NCI-H460 (cell line): Measurements from ENCODE around the gene POFUT1. TPM values are rescaled to one million over a fixed set of nuclear protein-coding genes. Genes with fewer than 3 reads are reported as not detected.
A peak's percentile ranks its signal among the peaks of the same experiment; 100 is the strongest.
"Not testable (repeated sequence)": the region's sequence is repeated elsewhere in the genome, so short reads cannot be mapped to it uniquely, and the experiment has no call there.

Experiments used
- DNase-seq: peaks from one replicate; pipeline ENCODE4 v3.0.0-alpha.2; 2016; ENCODE audit warnings: low read depth; ENCODE audit errors: extremely low read depth
- total RNA-seq: library from RNA; depleted of rRNA; stranded (reverse); fragments of >200 nt; shearing (Covaris generic); gene quantifications from 2 replicates; pipeline ENCODE4 v1.2.3, GENCODE V29; 2014; rRNA removed

POFUT1 gene
- total RNA-seq, 1 experiment from 2014 or later: 50.8 TPM

DNA sequence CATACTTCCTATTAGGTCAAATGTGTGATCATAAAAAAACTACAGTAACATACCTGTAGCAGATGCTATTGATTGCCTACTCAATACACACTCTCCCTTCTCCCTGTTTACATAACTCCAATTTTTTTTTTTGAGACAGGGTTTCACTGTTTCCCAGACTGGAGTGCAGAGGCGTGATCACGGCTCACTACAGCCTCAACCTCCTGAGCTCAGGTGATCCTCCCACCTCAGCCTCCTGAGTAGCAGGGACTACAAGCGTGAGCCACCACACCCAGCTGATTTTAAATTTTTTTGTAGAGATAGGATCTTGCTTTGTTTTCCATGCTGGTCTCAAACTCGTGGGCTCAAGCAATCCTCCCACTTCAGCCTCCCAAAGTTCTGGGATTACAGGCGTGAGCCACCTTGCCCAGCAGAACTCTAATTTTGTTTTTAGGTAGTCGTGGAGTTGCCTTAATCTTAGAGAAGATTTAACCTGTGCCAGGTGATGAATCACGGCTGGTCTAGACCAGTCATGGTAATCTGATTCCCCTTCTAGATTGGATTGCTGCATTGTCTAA lies 55.8 kb downstream of the POFUT1 start:
- DNase-seq: no peak

DNA sequence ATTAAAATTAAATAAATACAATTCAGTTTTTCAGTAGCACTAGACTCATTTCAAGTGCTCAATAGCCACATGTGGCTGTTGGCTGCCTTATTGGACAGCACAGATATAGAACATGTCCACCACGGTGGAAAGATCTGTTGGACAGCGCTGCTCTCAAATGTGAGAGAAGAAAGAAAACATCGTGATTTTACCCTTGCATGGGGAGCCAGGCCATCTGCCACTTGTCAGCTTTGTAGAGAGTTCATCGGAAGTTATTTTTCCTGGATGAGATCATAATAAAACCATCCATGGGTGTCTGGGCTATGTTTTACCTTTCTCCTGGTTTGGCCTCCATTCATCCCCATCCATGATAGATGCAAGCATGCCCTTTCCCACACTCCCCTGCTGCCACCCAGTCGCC lies 63.9 kb downstream of the POFUT1 start:
- DNase-seq: no peak

- no peak for DNase-seq
Measured at GRCh38 chr20:32274359-32274758, 66.7 kb downstream of the POFUT1 start.

- not testable (repeated sequence) for DNase-seq
Measured at GRCh38 chr20:32275163-32275562, 67.5 kb downstream of the POFUT1 start.

- peak; percentile 89 for DNase-seq
Measured at GRCh38 chr20:32277361-32278198, 69.9 kb downstream of the POFUT1 start, which contains the start of gene KIF3B. KIF3B (plus strand) TSS chr20:32277651; CDS start chr20:32309778, 32,127 bp downstream.

- no peak for DNase-seq
Measured at GRCh38 chr20:32278199-32278643, 70.5 kb downstream of the POFUT1 start.

DNA sequence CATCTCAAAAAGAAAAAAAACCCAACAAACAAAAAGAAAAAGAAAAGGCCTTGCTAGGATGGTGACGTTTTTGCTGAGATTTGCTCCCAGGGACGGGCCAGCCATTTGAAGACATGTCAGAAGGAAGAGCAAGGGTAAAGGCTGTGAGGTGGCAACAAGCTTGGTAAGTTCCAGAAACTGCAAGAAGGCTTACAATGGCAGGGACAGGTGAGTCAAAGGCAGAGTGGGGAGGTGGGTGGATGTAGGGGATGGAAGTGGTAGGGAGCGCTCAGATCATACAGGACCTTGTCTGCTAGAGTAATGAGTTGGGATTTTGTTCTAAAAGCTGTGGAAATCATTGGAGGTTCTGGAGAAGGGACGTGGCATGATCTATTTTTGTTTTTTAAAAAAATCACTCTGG lies 74.0 kb downstream of the POFUT1 start:
- no peak for DNase-seq

DNA sequence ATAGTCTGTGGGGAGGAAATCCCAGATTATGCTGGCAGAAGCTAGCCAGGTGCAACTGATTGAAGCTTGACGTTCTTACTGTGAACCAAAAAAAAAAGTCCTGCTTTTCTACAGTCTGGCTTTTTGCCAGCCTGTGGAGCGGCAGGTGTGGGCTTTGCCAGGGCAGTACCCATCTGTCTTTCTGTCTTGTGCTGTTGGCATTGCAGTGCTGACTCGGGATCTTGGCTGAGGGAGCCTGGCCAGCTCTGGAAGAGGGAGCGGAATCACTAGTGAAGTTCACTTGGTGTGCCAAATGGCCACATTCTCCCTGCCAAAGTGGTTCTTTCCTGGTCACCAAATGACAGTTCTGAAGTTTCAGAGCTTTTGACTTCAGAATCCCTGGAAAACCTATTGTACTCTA lies 74.8 kb downstream of the POFUT1 start:
- DNase-seq: no peak

- DNase-seq: no peak
Measured at GRCh38 chr20:32285082-32285620, 77.5 kb downstream of the POFUT1 start.

DNA sequence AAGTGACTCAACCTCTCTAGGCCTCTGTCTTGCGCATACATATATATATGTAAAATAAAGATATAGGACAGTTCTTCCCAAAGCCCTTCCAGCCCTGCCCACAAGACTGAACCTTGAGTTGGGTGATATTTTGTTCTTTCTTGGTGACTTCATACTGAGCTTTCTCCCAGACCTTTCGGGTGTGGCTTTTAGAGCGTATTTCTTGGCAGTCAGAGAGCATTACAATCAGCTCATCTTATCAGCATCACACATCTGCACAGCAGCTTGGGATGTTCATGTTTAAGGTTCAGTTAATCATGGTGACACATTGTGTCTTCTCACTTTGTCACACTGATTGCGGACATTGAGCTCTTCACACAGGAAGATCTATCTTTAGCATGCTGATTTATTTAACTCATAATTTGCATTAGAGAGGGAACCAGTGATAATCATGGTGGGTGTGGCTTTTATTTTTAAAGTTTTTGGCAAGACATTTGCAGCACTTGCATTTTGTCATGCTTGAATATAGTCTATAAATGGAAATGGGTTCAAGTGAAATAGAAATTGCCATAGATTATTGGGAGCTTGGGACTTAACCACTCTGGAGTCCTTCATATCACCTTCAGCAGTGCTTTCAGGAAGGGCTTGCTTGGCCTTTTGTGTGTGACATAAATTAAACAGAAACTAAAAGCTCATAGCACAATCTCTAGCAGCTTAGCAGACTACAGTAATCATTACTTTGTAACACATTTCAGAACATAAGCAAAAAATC lies 78.1 kb downstream of the POFUT1 start:
- peak; percentile 23 for DNase-seq

DNA sequence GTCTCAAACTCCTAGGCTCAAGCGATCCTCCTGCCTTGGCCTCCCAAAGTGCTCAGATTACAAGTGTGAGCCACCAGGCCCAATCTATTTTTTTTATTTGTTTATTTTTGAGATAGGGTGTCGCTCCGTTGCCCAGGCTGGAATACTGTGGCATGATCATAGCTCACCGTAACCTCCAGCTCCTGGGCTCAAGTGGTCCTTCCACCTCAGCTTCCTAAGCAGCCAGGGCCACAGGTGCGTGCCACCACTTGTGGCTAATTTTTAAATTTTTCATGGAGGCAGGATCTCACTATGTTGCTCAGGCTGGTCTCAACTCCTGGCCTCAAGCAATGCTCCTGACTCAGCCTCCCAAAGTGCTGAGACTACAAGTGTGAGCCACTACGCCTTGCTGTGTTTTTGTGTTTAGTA lies 79.6 kb downstream of the POFUT1 start:
- DNase-seq: no peak

Other genes with a start within 250 kb of the POFUT1 start
- not detected in 2 replicates for gene XKR7, start 239.7 kb upstream of the POFUT1 start, total RNA-seq
- gene CCM2L, start 197.4 kb upstream of the POFUT1 start, total RNA-seq: not detected in 2 replicates
- gene HCK, start 155.6 kb upstream of the POFUT1 start, total RNA-seq: not detected in 2 replicates
- gene TM9SF4, start 98.2 kb upstream of the POFUT1 start, total RNA-seq: 42.9 and 44.1 TPM in 2 replicates
- 5.9 and 6.5 TPM in 2 replicates for gene PLAGL2, start 137 bp upstream of the POFUT1 start, total RNA-seq
- 22.5 and 25.4 TPM in 2 replicates for gene KIF3B, start 69.8 kb downstream of the POFUT1 start, total RNA-seq
- gene ASXL1, start 150.5 kb downstream of the POFUT1 start, total RNA-seq: 29.8 and 35.4 TPM in 2 replicates